Suprapubic skin (tissue), 4 donors: ENCODE data around the gene JOSD1. TPM values are rescaled to one million over a fixed set of nuclear protein-coding genes. Genes with fewer than 3 reads are reported as not detected.

Experiments
- DNase-seq, 2 donors: peaks; one replicate each; pipeline ENCODE4 v3.0.0-alpha.2; 2019; ENCODE audit warnings: low spot score in 2 of 2
- H3K27ac ChIP-seq: fragments of 200-600 bp; sonication (generic); one replicate; pipeline ENCODE4 v1.5.1; 2019
- H3K27me3 ChIP-seq: fragments of 200-600 bp; sonication (generic); one replicate; pipeline ENCODE4 v1.5.1; 2019
- H3K36me3 ChIP-seq: fragments of 200-600 bp; sonication (generic); one replicate; pipeline ENCODE4 v1.5.1; 2019
- H3K4me1 ChIP-seq: fragments of 200-600 bp; sonication (generic); one replicate; pipeline ENCODE4 v1.5.1; 2019
- H3K4me3 ChIP-seq: fragments of 200-600 bp; sonication (generic); one replicate; pipeline ENCODE4 v1.5.1; 2019; ENCODE audit warnings: mild to moderate bottlenecking
- H3K9me3 ChIP-seq: fragments of 200-600 bp; sonication (generic); one replicate; pipeline ENCODE4 v1.5.1; 2019
- CTCF ChIP-seq, 2 donors: fragments of 200-600 bp in 1 of 2; fragments of 450-650 bp in 1 of 2; sonication (generic) in 1 of 2; IDR thresholded peaks; one replicate each; pipeline ENCODE4 v1.5.1; 2016 to 2019; ENCODE audit warnings: antibody characterized with exemption in 2 of 2, mild to moderate bottlenecking in 1 of 2, moderate library complexity in 1 of 2
- EP300 ChIP-seq: sonication (generic); formaldehyde crosslinking; IDR thresholded peaks from one replicate; pipeline ENCODE4 v1.6.1; 2017; ENCODE audit warnings: antibody characterized with exemption
- POLR2A ChIP-seq, 2 donors: fragments of 450-650 bp; IDR thresholded peaks; one replicate each; pipeline ENCODE4 v1.6.1; 2017; ENCODE audit warnings: antibody characterized with exemption in 2 of 2, mild to moderate bottlenecking in 2 of 2, moderate library complexity in 2 of 2
- POLR2AphosphoS5 ChIP-seq, 3 donors: sonication (generic); formaldehyde crosslinking; IDR thresholded peaks; one replicate each; pipeline ENCODE4 v1.6.1; 2017; ENCODE audit warnings: antibody characterized with exemption in 3 of 3
- WGBS: methylation state at CpG from one replicate; pipeline ENCODE4 v1.1.5; 2018; 5-methylcytosine and 5-hydroxymethylcytosine counted together
- total RNA-seq, 4 donors: library from RNA; depleted of rRNA; stranded (reverse); fragments of >200 nt; gene quantifications; one replicate each; pipeline ENCODE4 v1.1.0, GENCODE V29; 2016

The JOSD1 gene
- total RNA-seq, 4 donors from 2014 or later, result 51.4 to 87.4 (median 62.3) TPM

GRCh38 chr22:38704654-38705234 is 4.0 kb upstream of the JOSD1 start:
- H3K27ac ChIP-seq, result peak overlapping the region; percentile 87
- DNase-seq, result no peak
- no peaks in the 10 kb centered on the region for H3K27me3 ChIP-seq
- H3K4me3 ChIP-seq, result peak overlapping the region; percentile 100
- peaks cover 40% of the 10 kb centered on the region for H3K4me1 ChIP-seq
- WGBS, result 9% methylated on average over 10 of the region's 10 CpGs
- H3K9me3 ChIP-seq, result no peaks in the 10 kb centered on the region
- TF ChIP-seq EP300 (no peak), CTCF (IDR thresholded peaks at IDR 0.05) (no peak), POLR2A (IDR thresholded peaks at IDR 0.05) (no peak)
- peaks cover 6% of the 10 kb centered on the region for H3K36me3 ChIP-seq

- DNase-seq, result peak; percentile 90
- Histone ChIP-seq H3K9me3 (no peaks in the 10 kb centered on the region), H3K4me3 (peak overlapping the region; percentile 98), H3K4me1 (peaks cover 63% of the 10 kb centered on the region), H3K27ac (peak overlapping the region; percentile 99), H3K36me3 (no peaks in the 10 kb centered on the region), H3K27me3 (no peaks in the 10 kb centered on the region)
- WGBS, result 0% methylated on average over 15 of the region's 57 CpGs
- TF ChIP-seq EP300 (no peak), POLR2AphosphoS5 (IDR thresholded peaks at IDR 0.05) (no peak)
These were observed 414 bp downstream of the JOSD1 start for GRCh38 chr22:38700270-38700788.

GRCh38 chr22:38699784-38700183 is 959 bp downstream of the JOSD1 start:
- DNase-seq, result no peak
- 6% methylated on average over 6 of the region's 6 CpGs for WGBS
- H3K36me3 ChIP-seq, result no peaks in the 10 kb centered on the region
- peaks cover 64% of the 10 kb centered on the region for H3K4me1 ChIP-seq
- H3K9me3 ChIP-seq, result no peaks in the 10 kb centered on the region
- peak overlapping the region; percentile 99 for H3K27ac ChIP-seq
- no peaks in the 10 kb centered on the region for H3K27me3 ChIP-seq
- H3K4me3 ChIP-seq, result peak overlapping the region; percentile 98
- TF ChIP-seq POLR2A (IDR thresholded peaks at IDR 0.05), result no peak
- TF ChIP-seq CTCF (IDR thresholded peaks at IDR 0.05), result peak in 1 of 2 donors; percentile 1
- TF ChIP-seq EP300, result no peak

- Histone ChIP-seq H3K4me3 (peak overlapping the region; percentile 98), H3K4me1 (peaks cover 58% of the 10 kb centered on the region), H3K9me3 (no peaks in the 10 kb centered on the region), H3K27me3 (no peaks in the 10 kb centered on the region), H3K36me3 (no peaks in the 10 kb centered on the region), H3K27ac (peak overlapping the region; percentile 99)
- no peak for DNase-seq
- TF ChIP-seq CTCF (IDR thresholded peaks at IDR 0.05) (no peak), POLR2A (IDR thresholded peaks at IDR 0.05) (no peak), POLR2AphosphoS5 (IDR thresholded peaks at IDR 0.05) (no peak), EP300 (no peak)
- 49% methylated on average over 5 of the region's 5 CpGs for WGBS
These were observed 1.6 kb downstream of the JOSD1 start for GRCh38 chr22:38699143-38699542.

- H3K4me1 ChIP-seq, result peaks cover 60% of the 10 kb centered on the region
These were observed 2.2 kb downstream of the JOSD1 start for GRCh38 chr22:38698407-38699094.

More at GRCh38 chr22:38698407-38699094, 2.2 kb downstream of the JOSD1 start:
- TF ChIP-seq POLR2A (IDR thresholded peaks at IDR 0.05) (no peak), CTCF (IDR thresholded peaks at IDR 0.05) (no peak), EP300 (no peak), POLR2AphosphoS5 (IDR thresholded peaks at IDR 0.05) (no peak)
- no peak overlapping the region for H3K27ac ChIP-seq
- no peak for DNase-seq
- peak overlapping the region; percentile 98 for H3K4me3 ChIP-seq
- 93% methylated on average over 13 of the region's 13 CpGs for WGBS
- no peaks in the 10 kb centered on the region for H3K9me3 ChIP-seq
- H3K27me3 ChIP-seq, result no peaks in the 10 kb centered on the region
- H3K36me3 ChIP-seq, result no peaks in the 10 kb centered on the region
